HG03571 (cell line): ENCODE data around the gene TAS2R20.

Experiments
- ATAC-seq: cut with Tn5 transposase; IDR thresholded peaks from one replicate; pipeline ENCODE4 v1.9.1; 2021; ENCODE audit not compliant: unreplicated experiment

TAS2R20 gene

GRCh38 chr12:10960211-10960610, 37.9 kb downstream of the TAS2R20 start:
- ATAC-seq = no peak

GRCh38 chr12:10959804-10960203, 38.3 kb downstream of the TAS2R20 start:
- ATAC-seq = no peak

GRCh38 chr12:10957741-10958140, 40.4 kb downstream of the TAS2R20 start:
- ATAC-seq = no peak

- no peak for ATAC-seq
Measured at GRCh38 chr12:10956085-10956484, 42.0 kb downstream of the TAS2R20 start.

GRCh38 chr12:10952645-10953044, 45.5 kb downstream of the TAS2R20 start:
- ATAC-seq = no peak
